GM08714 (cell line): ENCODE results near the gene VEGFC.

Experiments used
- H3K4me3 ChIP-seq: fragments of 200-500 bp; sonication (Bioruptor generic); 2 replicates; pipeline ENCODE4 v1.5.1; 2014; ENCODE audit warnings: mild to moderate bottlenecking, low read length, inconsistent platforms
- ZNF274 ChIP-seq: IDR thresholded peaks from 2 replicates; pipeline ENCODE4 v1.6.1; 2012; ENCODE audit warnings: mild to moderate bottlenecking, low read depth, low read length

VEGFC gene

DNA sequence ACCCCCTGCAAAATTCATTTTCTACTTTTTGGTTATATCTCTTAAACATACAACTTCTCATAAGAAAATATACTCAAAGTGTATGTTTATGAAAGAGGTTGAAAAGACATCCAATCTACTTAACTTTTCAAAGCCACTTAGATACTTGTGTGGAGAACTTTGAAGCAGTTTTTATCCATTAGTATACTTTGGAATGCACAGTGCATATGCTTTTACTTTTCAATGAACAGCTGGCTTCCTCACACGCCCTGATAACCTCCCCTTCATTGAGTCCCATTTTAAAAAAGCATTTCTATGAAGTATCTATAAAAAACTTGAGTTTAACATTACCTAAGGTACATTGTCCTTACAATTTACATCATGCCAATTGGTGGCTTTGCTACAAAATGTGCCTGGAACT is 73.8 kb downstream of the VEGFC start:
- no peak overlapping the region for H3K4me3 ChIP-seq
- TF ChIP-seq ZNF274: no peak

- TF ChIP-seq ZNF274: no peak
- H3K4me3 ChIP-seq: no peak overlapping the region
Measured at GRCh38 chr4:176717237-176717636, 75.5 kb downstream of the VEGFC start.

DNA sequence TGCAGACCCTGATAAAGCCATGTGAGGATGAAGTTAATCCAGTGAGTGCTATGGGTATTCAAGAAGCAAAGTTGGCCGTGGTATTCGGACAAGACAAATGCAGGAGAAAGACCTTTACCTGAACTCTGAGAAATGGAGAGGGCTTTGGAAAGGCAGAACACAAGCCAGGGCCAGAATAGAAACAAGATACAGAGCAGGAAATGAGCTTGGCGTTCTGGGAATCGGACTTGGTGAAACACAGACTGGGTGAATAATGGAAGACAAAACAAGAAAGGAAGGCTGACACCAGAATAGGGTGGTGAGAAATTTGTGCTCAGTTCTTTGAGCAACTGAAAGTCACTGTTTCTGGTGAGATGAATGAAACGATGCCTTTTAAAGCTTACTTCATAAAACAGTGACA is 83.3 kb downstream of the VEGFC start:
- no peak overlapping the region for H3K4me3 ChIP-seq
- TF ChIP-seq ZNF274: no peak

DNA sequence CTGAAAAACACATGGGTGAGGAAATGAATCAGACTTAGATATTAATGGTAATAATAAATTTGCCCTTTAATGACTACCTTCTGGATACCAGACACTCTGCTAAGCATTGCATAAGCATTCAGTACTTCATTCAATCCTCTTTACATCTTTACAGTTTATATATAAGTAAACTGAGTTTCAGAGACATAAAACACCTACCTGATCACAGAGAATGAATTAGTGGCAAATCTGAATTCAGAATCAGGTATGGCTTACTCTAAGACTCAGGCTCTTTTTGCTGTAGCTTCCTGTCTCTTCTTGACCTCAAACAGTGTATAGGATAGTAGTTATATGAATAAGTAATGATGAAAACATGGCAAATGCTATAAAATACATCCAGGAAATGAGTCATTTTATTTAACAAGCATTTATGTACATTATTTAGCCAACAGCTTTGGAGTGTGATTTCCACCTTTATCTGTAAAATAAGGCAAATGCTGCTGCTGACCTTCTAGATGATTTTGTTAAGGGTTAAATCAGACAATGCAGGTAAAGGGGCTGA is 83.9 kb downstream of the VEGFC start:
- no peak for TF ChIP-seq ZNF274

GRCh38 chr4:176690716-176691115 is 102.0 kb downstream of the VEGFC start:
- TF ChIP-seq ZNF274: no peak
- H3K4me3 ChIP-seq: no peak overlapping the region

More for the DNA sequence above, 83.9 kb downstream of the VEGFC start:
- H3K4me3 ChIP-seq: no peak overlapping the region

GRCh38 chr4:176680668-176681180 is 112.0 kb downstream of the VEGFC start:
- no peak overlapping the region for H3K4me3 ChIP-seq
- TF ChIP-seq ZNF274: no peak

DNA sequence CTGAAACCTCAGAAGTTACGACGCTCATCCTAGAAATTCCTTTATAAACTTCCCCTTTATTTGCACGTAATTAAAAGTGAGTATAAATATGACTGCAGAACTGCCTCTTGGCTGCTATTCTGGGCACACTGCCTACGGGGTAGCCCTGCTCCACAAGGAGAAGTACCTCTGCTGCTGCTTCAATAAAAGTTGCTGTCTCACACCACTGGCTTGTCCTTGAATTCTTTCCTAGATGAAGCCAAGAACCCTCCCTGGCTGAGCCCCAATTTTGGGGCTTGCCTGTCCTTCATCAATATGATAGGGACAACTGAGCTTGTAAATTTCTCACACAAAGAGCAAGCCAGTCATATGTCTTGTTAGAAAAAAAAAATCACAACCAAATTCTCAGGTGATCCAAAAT is 115.8 kb downstream of the VEGFC start:
- H3K4me3 ChIP-seq: no peak overlapping the region
- no peak for TF ChIP-seq ZNF274

DNA sequence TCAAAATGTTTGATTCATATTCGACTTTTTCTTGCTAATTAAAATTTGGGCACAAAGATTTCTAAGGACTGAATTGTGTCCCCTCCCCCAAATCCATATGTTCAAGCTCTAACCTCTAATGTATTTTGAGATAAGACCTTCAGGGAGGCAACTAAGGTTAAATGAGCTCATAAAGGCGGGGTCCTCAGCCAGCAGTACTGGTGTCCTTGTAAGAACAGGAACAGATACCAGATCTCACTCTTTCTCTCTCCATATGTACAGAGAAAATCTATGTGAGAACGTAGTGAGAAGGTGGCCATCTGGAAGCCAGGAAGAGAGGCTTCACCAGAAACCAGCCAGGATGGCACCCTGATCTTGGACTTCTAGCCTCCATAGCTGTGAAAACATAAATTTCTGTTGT is 116.9 kb downstream of the VEGFC start:
- H3K4me3 ChIP-seq: no peak overlapping the region
- TF ChIP-seq ZNF274: no peak

- TF ChIP-seq ZNF274: no peak
- H3K4me3 ChIP-seq: no peak overlapping the region
Measured at GRCh38 chr4:176671532-176671931, 121.2 kb downstream of the VEGFC start.

- H3K4me3 ChIP-seq: no peak overlapping the region
- no peak for TF ChIP-seq ZNF274
Measured at GRCh38 chr4:176668324-176668723, 124.4 kb downstream of the VEGFC start.

- no peak overlapping the region for H3K4me3 ChIP-seq
- no peak for TF ChIP-seq ZNF274
Measured at GRCh38 chr4:176664964-176665363, 127.8 kb downstream of the VEGFC start.

- no peak overlapping the region for H3K4me3 ChIP-seq
- TF ChIP-seq ZNF274: no peak
Measured at GRCh38 chr4:176660561-176660960, 132.2 kb downstream of the VEGFC start.

GRCh38 chr4:176656108-176656507 is 136.6 kb downstream of the VEGFC start:
- H3K4me3 ChIP-seq: no peak overlapping the region
- no peak for TF ChIP-seq ZNF274

GRCh38 chr4:176654565-176655216 is 138.0 kb downstream of the VEGFC start:
- no peak overlapping the region for H3K4me3 ChIP-seq
- TF ChIP-seq ZNF274: no peak

DNA sequence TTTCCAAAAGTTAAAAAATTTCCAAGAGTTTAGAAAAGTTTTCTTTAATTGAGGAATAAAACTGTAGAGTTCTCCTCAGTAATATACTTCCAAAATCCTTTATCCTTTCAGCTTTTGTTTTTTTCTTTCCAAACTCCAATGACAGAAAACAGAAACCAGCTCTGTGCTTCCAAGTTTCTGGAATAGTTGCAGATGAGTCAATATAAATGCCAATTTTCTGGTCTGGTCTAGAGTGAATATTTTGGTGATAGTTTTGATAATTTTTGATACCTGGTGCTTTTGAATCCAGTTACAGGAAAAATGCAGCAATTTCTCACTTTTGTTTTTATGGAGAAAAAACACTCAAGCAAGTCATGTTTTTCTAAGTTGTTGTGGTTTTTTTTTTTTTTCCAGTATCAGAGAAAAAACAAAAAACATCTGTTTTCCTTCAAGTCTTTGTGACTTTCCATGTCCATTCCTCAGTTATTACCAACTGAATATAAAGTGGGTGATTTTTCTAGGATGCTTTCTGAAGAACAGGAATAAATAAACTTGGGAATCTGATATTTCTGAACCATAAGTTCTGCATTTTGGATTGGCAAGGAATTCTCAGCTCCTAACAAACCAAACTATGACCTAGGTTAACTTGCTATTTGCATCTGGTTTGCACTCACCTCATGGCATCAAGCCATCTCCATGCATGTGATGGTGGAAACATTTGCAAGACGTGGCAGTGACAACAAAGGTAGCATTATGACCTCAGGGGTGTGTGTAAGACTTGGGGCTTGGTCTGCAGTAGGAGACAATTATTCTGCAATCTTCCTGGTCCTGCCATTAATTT is 139.1 kb downstream of the VEGFC start:
- no peak overlapping the region for H3K4me3 ChIP-seq
- TF ChIP-seq ZNF274: no peak
